Measurements from ENCODE around the gene ADGRG3. TPM values are rescaled to one million over a fixed set of nuclear protein-coding genes. Genes with fewer than 3 reads are reported as not detected.

The ADGRG3 gene
- total and polyA plus RNA-seq, 2 experiments from 2014 or later = not detected

GRCh38 chr16:57645691-57646387, 22.3 kb upstream of the ADGRG3 start:
- Histone ChIP-seq H3K9me2 (ENCODE audit: insufficient read depth) (no peaks in the 10 kb centered on the region), H3K27me3 (ENCODE audit: insufficient read depth) (no peaks in the 10 kb centered on the region), H4K20me1 (replicated peaks; ENCODE audit: insufficient read depth) (no peaks in the 10 kb centered on the region; the same call in 1 of the 2 replicates), H3K4me1 (ENCODE audit: insufficient read depth) (no peaks in the 10 kb centered on the region), H3K36me3 (ENCODE audit: insufficient read depth) (no peaks in the 10 kb centered on the region), H2AFZ (no peak overlapping the region), H3K4me2 (no peak overlapping the region), H3K4me3 (no peak overlapping the region), H3F3A (replicated peaks; ENCODE audit: low read depth) (no peaks in the 10 kb centered on the region), H3K79me2 (replicated peaks; ENCODE audit: insufficient read depth) (no peaks in the 10 kb centered on the region), H3K27ac (ENCODE audit: low read depth) (no peak overlapping the region)
- no peaks in the 10 kb centered on the region for H3K36me3 Mint-ChIP-seq (ENCODE audit: low read depth)
- no peak for ATAC-seq
- no peak for DNase-seq (ENCODE audit: low spot score)
- H3K4me1 Mint-ChIP-seq = no peaks in the 10 kb centered on the region
- TF ChIP-seq ZNF331 (CRISPR knock-in tag; IDR thresholded peaks at IDR 0.05; ENCODE audit: low read depth) (no peak), CTCF (conservative IDR thresholded peaks at IDR 0.05; ENCODE audit: low read depth in 2 of 2) (no peak), STAT1 (IDR thresholded peaks at IDR 0.05; ENCODE audit: unreplicated experiment) (no peak), ZNF114 (CRISPR knock-in tag; IDR thresholded peaks at IDR 0.05) (no peak), JUNB (IDR thresholded peaks at IDR 0.05; ENCODE audit: unreplicated experiment) (no peak)
- TF ChIP-seq, protein P1, sequence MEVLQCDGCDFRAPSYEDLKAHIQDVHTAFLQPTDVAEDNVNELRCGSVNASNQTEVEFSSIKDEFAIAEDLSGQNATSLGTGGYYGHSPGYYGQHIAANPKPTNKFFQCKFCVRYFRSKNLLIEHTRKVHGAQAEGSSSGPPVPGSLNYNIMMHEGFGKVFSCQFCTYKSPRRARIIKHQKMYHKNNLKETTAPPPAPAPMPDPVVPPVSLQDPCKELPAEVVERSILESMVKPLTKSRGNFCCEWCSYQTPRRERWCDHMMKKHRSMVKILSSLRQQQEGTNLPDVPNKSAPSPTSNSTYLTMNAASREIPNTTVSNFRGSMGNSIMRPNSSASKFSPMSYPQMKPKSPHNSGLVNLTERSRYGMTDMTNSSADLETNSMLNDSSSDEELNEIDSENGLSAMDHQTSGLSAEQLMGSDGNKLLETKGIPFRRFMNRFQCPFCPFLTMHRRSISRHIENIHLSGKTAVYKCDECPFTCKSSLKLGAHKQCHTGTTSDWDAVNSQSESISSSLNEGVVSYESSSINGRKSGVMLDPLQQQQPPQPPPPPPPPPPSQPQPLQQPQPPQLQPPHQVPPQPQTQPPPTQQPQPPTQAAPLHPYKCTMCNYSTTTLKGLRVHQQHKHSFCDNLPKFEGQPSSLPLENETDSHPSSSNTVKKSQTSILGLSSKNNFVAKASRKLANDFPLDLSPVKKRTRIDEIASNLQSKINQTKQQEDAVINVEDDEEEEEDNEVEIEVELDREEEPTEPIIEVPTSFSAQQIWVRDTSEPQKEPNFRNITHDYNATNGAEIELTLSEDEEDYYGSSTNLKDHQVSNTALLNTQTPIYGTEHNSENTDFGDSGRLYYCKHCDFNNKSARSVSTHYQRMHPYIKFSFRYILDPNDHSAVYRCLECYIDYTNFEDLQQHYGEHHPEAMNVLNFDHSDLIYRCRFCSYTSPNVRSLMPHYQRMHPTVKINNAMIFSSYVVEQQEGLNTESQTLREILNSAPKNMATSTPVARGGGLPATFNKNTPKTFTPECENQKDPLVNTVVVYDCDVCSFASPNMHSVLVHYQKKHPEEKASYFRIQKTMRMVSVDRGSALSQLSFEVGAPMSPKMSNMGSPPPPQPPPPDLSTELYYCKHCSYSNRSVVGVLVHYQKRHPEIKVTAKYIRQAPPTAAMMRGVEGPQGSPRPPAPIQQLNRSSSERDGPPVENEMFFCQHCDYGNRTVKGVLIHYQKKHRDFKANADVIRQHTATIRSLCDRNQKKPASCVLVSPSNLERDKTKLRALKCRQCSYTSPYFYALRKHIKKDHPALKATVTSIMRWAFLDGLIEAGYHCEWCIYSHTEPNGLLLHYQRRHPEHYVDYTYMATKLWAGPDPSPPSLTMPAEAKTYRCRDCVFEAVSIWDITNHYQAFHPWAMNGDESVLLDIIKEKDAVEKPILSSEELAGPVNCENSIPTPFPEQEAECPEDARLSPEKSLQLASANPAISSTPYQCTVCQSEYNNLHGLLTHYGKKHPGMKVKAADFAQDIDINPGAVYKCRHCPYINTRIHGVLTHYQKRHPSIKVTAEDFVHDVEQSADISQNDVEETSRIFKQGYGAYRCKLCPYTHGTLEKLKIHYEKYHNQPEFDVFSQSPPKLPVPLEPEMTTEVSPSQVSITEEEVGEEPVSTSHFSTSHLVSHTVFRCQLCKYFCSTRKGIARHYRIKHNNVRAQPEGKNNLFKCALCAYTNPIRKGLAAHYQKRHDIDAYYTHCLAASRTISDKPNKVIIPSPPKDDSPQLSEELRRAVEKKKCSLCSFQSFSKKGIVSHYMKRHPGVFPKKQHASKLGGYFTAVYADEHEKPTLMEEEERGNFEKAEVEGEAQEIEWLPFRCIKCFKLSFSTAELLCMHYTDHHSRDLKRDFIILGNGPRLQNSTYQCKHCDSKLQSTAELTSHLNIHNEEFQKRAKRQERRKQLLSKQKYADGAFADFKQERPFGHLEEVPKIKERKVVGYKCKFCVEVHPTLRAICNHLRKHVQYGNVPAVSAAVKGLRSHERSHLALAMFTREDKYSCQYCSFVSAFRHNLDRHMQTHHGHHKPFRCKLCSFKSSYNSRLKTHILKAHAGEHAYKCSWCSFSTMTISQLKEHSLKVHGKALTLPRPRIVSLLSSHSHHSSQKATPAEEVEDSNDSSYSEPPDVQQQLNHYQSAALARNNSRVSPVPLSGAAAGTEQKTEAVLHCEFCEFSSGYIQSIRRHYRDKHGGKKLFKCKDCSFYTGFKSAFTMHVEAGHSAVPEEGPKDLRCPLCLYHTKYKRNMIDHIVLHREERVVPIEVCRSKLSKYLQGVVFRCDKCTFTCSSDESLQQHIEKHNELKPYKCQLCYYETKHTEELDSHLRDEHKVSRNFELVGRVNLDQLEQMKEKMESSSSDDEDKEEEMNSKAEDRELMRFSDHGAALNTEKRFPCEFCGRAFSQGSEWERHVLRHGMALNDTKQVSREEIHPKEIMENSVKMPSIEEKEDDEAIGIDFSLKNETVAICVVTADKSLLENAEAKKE (CRISPR knock-in tag; IDR thresholded peaks at IDR 0.05) = no peak
- TF ChIP-seq, protein P2, sequence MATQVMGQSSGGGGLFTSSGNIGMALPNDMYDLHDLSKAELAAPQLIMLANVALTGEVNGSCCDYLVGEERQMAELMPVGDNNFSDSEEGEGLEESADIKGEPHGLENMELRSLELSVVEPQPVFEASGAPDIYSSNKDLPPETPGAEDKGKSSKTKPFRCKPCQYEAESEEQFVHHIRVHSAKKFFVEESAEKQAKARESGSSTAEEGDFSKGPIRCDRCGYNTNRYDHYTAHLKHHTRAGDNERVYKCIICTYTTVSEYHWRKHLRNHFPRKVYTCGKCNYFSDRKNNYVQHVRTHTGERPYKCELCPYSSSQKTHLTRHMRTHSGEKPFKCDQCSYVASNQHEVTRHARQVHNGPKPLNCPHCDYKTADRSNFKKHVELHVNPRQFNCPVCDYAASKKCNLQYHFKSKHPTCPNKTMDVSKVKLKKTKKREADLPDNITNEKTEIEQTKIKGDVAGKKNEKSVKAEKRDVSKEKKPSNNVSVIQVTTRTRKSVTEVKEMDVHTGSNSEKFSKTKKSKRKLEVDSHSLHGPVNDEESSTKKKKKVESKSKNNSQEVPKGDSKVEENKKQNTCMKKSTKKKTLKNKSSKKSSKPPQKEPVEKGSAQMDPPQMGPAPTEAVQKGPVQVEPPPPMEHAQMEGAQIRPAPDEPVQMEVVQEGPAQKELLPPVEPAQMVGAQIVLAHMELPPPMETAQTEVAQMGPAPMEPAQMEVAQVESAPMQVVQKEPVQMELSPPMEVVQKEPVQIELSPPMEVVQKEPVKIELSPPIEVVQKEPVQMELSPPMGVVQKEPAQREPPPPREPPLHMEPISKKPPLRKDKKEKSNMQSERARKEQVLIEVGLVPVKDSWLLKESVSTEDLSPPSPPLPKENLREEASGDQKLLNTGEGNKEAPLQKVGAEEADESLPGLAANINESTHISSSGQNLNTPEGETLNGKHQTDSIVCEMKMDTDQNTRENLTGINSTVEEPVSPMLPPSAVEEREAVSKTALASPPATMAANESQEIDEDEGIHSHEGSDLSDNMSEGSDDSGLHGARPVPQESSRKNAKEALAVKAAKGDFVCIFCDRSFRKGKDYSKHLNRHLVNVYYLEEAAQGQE (IDR thresholded peaks at IDR 0.05; ENCODE audit: unreplicated experiment) = no peak
- TF ChIP-seq, protein P3, sequence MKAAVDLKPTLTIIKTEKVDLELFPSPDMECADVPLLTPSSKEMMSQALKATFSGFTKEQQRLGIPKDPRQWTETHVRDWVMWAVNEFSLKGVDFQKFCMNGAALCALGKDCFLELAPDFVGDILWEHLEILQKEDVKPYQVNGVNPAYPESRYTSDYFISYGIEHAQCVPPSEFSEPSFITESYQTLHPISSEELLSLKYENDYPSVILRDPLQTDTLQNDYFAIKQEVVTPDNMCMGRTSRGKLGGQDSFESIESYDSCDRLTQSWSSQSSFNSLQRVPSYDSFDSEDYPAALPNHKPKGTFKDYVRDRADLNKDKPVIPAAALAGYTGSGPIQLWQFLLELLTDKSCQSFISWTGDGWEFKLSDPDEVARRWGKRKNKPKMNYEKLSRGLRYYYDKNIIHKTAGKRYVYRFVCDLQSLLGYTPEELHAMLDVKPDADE (IDR thresholded peaks at IDR 0.05) = no peak
- no peak overlapping the region for H3K27ac Mint-ChIP-seq
- no peak overlapping the region for H3K4me3 Mint-ChIP-seq
- no peaks in the 10 kb centered on the region for H3K9me3 Mint-ChIP-seq
- H3K27me3 Mint-ChIP-seq (ENCODE audit: insufficient read depth, low read depth, poor library complexity) = peaks cover 13% of the 10 kb centered on the region

All from GM23338 (cell line).